Hindlimb muscle (tissue), 1 donor: Measurements from ENCODE around the gene SIL1. TPM values are rescaled to one million over a fixed set of nuclear protein-coding genes. Genes with fewer than 3 reads are reported as not detected.
"Not testable (repeated sequence)": the region's sequence is repeated elsewhere in the genome, so short reads cannot be mapped to it uniquely, and the experiment has no call there.

Source experiments
- DNase-seq: peaks from one replicate; pipeline ENCODE4 v3.0.0-alpha.2; 2013
- polyA plus RNA-seq: library from polyadenylated mRNA; unstranded; fragments of 120-200 nt; gene quantifications from one replicate; pipeline ENCODE4 v1.2.1, GENCODE V29; 2013; ENCODE audit not compliant: insufficient read length

SIL1 gene
- polyA plus RNA-seq, 1 donor: 27.9 TPM

GRCh38 chr5:139104577-139105276 is 93.4 kb downstream of the SIL1 start:
- DNase-seq: peak; percentile 84

DNA sequence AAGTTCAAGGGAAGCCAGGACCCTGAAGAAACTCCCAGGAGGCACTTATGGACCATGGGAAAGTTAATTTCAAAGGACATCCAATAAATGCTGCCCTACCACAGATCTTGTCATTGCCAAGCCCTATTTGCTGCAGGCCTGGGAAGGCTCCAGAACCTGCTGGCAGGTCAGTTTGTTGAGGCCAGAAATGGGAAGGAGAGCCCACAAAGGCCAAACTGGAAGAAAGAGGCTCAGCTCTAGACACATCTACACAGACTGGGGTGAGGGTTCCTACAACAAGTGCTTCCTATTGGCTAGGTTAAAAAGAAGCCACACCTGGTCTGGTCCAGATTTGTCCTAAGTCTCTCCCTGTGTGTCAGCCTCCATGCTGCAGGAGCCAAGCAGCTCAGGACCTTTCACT is 94.4 kb downstream of the SIL1 start:
- DNase-seq: no peak

GRCh38 chr5:139100825-139101224 is 97.3 kb downstream of the SIL1 start:
- DNase-seq: no peak

- DNase-seq: no peak
These were observed 103.7 kb downstream of the SIL1 start for GRCh38 chr5:139094154-139095131.

- no peak for DNase-seq
These were observed 105.3 kb downstream of the SIL1 start for GRCh38 chr5:139092741-139093343.

GRCh38 chr5:139091439-139092156 is 106.6 kb downstream of the SIL1 start:
- DNase-seq: no peak

- DNase-seq: no peak
These were observed 107.6 kb downstream of the SIL1 start for GRCh38 chr5:139090581-139090980.

DNA sequence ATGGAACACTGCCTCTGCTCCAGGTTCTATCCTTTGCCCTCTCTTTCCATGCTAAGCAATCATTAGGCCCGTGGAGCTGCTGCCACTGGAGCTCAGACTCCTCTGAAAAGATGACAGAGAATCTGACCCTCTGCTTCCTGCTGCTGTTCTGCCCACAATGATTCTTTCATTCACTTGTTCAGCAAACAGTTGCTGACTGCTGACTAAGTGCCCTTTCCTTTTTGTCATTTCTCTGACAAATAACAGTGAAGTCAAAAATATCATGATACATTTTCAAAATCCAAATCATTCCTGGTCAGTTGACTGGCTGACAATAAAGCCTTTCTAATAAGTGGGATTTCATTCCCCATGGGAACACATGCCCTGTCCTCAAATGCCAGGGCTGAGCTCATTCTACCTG is 110.1 kb downstream of the SIL1 start:
- no peak for DNase-seq

GRCh38 chr5:139082813-139083498 is 115.2 kb downstream of the SIL1 start:
- no peak for DNase-seq

GRCh38 chr5:139079991-139080610 is 118.1 kb downstream of the SIL1 start:
- no peak for DNase-seq

DNA sequence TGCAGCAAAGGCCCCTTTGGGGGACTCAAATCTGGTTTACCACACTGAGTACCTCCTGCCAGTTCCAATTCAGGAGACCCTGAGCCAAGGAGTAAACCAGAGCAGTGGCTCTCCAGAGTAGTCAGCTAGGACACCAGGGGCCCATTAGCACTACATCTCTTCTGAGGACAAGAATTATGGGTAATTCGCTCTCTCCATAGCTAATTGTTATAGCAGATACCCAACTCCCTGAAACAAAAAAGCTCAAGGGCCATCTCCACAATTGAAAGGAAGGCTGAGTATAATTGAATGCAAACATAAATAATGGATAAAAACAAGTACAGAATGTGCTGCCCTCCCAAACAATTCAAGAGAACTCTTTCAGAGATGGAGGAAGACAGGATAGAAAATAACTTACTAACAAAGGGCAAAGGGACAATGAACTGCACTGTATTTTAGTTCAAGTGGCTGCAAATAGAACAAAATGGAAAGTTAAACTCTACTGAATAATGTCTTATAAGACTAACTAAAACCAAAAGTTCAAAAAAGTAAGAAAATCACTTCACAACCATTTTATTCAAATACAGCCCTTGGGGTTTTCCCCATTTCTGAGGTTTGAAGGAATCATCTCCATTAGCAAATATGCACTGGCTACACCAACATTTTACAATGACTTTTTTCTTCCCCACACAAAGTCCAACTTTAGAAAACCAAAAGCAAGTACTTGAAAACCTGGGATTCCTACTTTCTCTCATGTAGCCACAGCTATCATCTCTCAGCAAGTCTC is 118.8 kb downstream of the SIL1 start:
- DNase-seq: no peak

DNA sequence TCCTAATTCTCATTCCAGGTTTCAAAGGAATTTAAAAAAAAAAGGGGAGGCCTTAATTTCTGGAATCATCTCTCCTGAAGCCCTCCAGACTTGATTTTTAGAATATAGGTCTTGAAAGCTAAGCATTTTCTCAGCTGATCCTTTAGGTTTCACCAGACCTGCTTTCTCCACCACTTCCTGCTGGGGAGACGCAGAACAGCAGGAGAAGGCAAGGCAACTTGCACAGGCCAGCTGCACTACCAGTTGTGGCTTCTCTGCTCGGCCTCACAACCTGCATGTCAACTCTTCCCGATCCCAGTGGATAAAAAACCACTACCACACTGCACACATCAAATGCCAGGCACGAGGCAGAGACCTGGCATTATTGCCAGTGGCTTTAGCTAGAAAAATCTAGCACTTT is 119.8 kb downstream of the SIL1 start:
- no peak for DNase-seq

GRCh38 chr5:139077899-139078298 is 120.3 kb downstream of the SIL1 start:
- no peak for DNase-seq

- DNase-seq: no peak
These were observed 122.1 kb downstream of the SIL1 start for GRCh38 chr5:139076111-139076510.

GRCh38 chr5:139075066-139076050 is 122.8 kb downstream of the SIL1 start:
- no peak for DNase-seq

DNA sequence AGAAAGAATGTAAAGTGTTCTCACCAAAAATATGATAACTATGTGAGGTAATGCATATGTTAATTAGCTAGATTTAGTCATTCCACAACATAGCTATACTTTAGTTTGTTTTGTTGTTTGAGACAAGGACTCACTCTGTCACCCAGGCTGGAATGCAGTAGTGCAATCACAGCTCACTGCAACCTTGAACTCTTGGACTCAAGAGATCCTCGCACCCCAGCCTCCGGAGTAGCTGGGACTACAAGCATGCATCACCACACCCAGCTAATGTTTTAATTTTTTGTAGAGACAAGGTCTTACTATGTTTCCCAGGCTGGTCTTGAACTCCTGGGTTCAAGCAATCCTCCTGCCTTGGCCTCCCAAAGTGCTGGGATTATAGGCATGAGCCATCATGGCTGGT is 124.2 kb downstream of the SIL1 start:
- not testable (repeated sequence) for DNase-seq

DNA sequence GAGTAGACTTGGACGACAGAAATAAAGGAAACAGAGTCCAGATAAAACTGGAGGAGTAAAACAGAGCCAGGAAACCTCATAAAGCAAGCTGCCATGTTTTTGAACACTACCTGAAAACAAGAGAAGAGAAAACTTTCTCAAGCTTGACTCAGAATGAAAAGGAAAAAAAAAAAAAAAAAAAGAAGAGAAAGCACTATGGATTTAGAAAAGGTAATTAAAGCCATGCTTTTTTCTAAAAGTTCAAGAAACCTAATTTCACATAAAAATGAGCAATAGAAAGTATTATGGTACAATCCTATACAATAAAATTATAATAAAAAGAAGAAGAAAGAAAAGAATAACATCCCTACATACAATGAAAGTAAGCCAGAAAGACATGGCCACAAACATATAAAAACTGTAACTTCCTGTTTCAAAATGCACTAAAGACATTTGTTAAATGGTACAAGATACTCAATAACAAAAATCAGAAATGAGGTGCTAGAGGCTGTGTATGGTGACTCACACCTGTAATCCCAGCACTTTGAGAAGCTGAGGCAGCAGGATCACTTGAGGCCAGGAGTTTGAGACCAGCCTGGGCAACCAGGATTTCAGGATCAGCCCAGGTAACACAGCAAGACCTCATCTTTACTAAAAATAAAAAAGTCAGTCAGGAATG is 129.5 kb downstream of the SIL1 start:
- no peak for DNase-seq

GRCh38 chr5:139068060-139068459 is 130.1 kb downstream of the SIL1 start:
- DNase-seq: no peak

DNA sequence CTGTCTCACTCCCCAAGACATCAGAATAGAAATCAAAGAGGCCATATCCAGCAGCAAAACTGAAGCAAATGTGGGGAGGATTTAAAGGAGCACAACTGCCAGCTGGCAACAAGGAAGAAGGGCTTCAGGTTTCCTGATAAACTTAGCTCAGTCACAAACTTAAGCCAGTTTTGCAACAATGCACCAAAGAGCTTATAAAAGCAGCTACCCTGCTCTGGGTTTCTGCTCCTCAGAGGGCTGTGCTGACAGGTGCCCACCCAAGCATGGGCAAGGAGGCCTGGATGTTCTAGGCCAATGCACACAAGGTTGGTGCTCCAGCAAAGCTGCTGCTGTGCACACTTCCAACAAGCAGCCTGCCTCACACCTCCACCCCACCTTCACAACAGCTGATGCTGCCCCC is 132.9 kb downstream of the SIL1 start:
- no peak for DNase-seq
